Thyroid gland (tissue), 4 donors: ENCODE data around the gene EXOG.

Experiments
- CTCF ChIP-seq, 6 experiments: fragments of 200-600 bp in 3 of 6; fragments of 450-650 bp in 3 of 6; sonication (generic) in 3 of 6; IDR thresholded peaks; one replicate each; pipeline ENCODE4 v1.5.1; 2016 to 2019; ENCODE audit warnings: antibody characterized with exemption in 6 of 6, mild to moderate bottlenecking in 2 of 6, inconsistent platforms in 1 of 6, moderate library complexity in 1 of 6
- POLR2A ChIP-seq, 2 donors: fragments of 450-650 bp; IDR thresholded peaks; one replicate each; pipeline ENCODE4 v1.6.1; 2017; ENCODE audit warnings: antibody characterized with exemption in 2 of 2, mild to moderate bottlenecking in 2 of 2, moderate library complexity in 1 of 2

GRCh38 chr3:38554127-38554827 is 58.1 kb downstream of the EXOG start:
- TF ChIP-seq CTCF (IDR thresholded peaks at IDR 0.05) (no peak), POLR2A (IDR thresholded peaks at IDR 0.05) (no peak)
